HG03469 (cell line): ENCODE measurements around the gene ANKH.

Experiments
- ATAC-seq: cut with Tn5 transposase; IDR thresholded peaks from one replicate; pipeline ENCODE4 v1.9.1; 2021; ENCODE audit warnings: mild to moderate bottlenecking, moderate library complexity, moderate number of reproducible peaks; ENCODE audit not compliant: unreplicated experiment

ANKH gene

GRCh38 chr5:14741801-14742440 is 129.7 kb downstream of the ANKH start:
- no peak for ATAC-seq

- no peak for ATAC-seq
These were observed 130.4 kb downstream of the ANKH start for GRCh38 chr5:14741131-14741530.

GRCh38 chr5:14739981-14740380 is 131.6 kb downstream of the ANKH start:
- no peak for ATAC-seq

- no peak for ATAC-seq
These were observed 132.0 kb downstream of the ANKH start for GRCh38 chr5:14739538-14739937.

- no peak for ATAC-seq
These were observed 133.5 kb downstream of the ANKH start for GRCh38 chr5:14738050-14738449.

- ATAC-seq = no peak
These were observed 134.3 kb downstream of the ANKH start for GRCh38 chr5:14737291-14737690.

- no peak for ATAC-seq
These were observed 135.6 kb downstream of the ANKH start for GRCh38 chr5:14735944-14736343.

GRCh38 chr5:14734396-14734795 is 137.2 kb downstream of the ANKH start:
- ATAC-seq = no peak

- ATAC-seq = no peak
These were observed 137.9 kb downstream of the ANKH start for GRCh38 chr5:14733661-14734060.

- ATAC-seq = no peak
These were observed 138.6 kb downstream of the ANKH start for GRCh38 chr5:14732991-14733390.

GRCh38 chr5:14730881-14731280 is 140.7 kb downstream of the ANKH start:
- ATAC-seq = no peak

- no peak for ATAC-seq
These were observed 141.1 kb downstream of the ANKH start for GRCh38 chr5:14730466-14730865.

GRCh38 chr5:14729448-14730385 is 141.9 kb downstream of the ANKH start:
- ATAC-seq = no peak

GRCh38 chr5:14728459-14728938 is 143.1 kb downstream of the ANKH start:
- ATAC-seq = no peak

GRCh38 chr5:14727928-14728458 is 143.6 kb downstream of the ANKH start:
- no peak for ATAC-seq

GRCh38 chr5:14727428-14727865 is 144.1 kb downstream of the ANKH start:
- ATAC-seq = peak; percentile 82

- no peak for ATAC-seq
These were observed 145.3 kb downstream of the ANKH start for GRCh38 chr5:14726066-14726838.

GRCh38 chr5:14724633-14725032 is 146.9 kb downstream of the ANKH start:
- no peak for ATAC-seq

GRCh38 chr5:14723701-14724132 is 147.9 kb downstream of the ANKH start:
- ATAC-seq = no peak

GRCh38 chr5:14722923-14723322 is 148.7 kb downstream of the ANKH start:
- ATAC-seq = no peak
